Rectal smooth muscle tissue (tissue), 1 donor: ENCODE measurements around the gene CNGA4.
A peak's percentile ranks its signal among the peaks of the same experiment; 100 is the strongest.

Source experiments
- H3K27ac ChIP-seq: one replicate; pipeline ENCODE4 v1.7.0; 2013; ENCODE audit warnings: low read depth, low read length, inconsistent platforms
- H3K27me3 ChIP-seq: one replicate; pipeline ENCODE4 v1.7.0; 2013; ENCODE audit warnings: low read length; ENCODE audit not compliant: control insufficient read depth, insufficient read depth
- H3K36me3 ChIP-seq: one replicate; pipeline ENCODE4 v1.7.0; 2013; ENCODE audit warnings: low read length; ENCODE audit not compliant: control insufficient read depth, insufficient read depth
- H3K4me1 ChIP-seq: one replicate; pipeline ENCODE4 v1.7.0; 2013; ENCODE audit warnings: low read length; ENCODE audit not compliant: control insufficient read depth, insufficient read depth
- H3K4me3 ChIP-seq: one replicate; pipeline ENCODE4 v1.7.0; 2013; ENCODE audit warnings: low read length
- H3K9ac ChIP-seq: one replicate; pipeline ENCODE4 v1.7.0; 2013; ENCODE audit warnings: low read length

The CNGA4 gene

DNA sequence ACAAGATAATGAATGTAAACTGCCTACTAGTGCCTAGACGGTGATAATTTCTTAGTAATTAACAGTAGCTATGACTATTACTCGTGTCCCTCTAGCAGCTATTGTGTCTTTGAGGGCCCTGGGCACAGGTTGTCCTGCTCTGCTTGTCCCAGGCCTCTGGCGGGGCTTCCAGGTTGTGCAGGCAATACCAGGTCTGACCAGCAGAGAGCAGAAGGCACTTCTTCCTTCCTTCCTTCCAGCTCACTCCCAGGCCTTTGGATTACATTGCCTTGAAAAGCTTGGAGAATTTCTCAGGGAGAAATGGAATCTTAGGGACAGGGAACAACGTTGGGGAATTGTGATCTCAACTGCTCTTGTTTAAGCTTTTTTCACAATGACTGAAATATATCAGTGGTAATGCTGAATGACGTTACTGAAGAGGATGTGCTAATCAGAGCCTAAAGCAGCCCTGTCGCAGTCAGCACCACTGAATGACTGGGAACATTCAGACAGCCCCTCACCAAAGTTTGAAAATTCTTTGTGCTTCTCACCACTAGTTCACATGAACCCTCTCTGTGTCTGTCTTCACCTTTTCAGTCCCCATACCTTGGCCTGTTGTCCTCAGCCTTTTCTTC, 12.3 kb downstream of the CNGA4 start:
- no peak overlapping the region for H3K4me3 ChIP-seq

GRCh38 chr11:6251990-6252473, 13.1 kb downstream of the CNGA4 start:
- Histone ChIP-seq H3K27ac (peak overlapping the region; percentile 70), H3K9ac (no peak overlapping the region), H3K36me3 (no peaks in the 10 kb centered on the region), H3K27me3 (no peaks in the 10 kb centered on the region), H3K4me3 (no peak overlapping the region), H3K4me1 (peaks cover 4% of the 10 kb centered on the region)

More for the DNA sequence above, 12.3 kb downstream of the CNGA4 start:
- no peak overlapping the region for H3K9ac ChIP-seq
- no peaks in the 10 kb centered on the region for H3K36me3 ChIP-seq
- peaks cover 4% of the 10 kb centered on the region for H3K4me1 ChIP-seq
- H3K27me3 ChIP-seq, result no peaks in the 10 kb centered on the region
- H3K27ac ChIP-seq, result peak overlapping the region; percentile 70

GRCh38 chr11:6253197-6253596, 14.3 kb downstream of the CNGA4 start:
- Histone ChIP-seq H3K27ac (no peak overlapping the region), H3K4me1 (peaks cover 4% of the 10 kb centered on the region)

GRCh38 chr11:6258141-6258540, 19.3 kb downstream of the CNGA4 start:
- no peak overlapping the region for H3K4me3 ChIP-seq
- no peaks in the 10 kb centered on the region for H3K36me3 ChIP-seq
- no peak overlapping the region for H3K27ac ChIP-seq
- no peaks in the 10 kb centered on the region for H3K4me1 ChIP-seq
- H3K27me3 ChIP-seq, result peaks cover 17% of the 10 kb centered on the region
- no peak overlapping the region for H3K9ac ChIP-seq

More at GRCh38 chr11:6253197-6253596, 14.3 kb downstream of the CNGA4 start:
- H3K27me3 ChIP-seq, result peaks cover 2% of the 10 kb centered on the region
- H3K36me3 ChIP-seq, result no peaks in the 10 kb centered on the region
- no peak overlapping the region for H3K9ac ChIP-seq
- H3K4me3 ChIP-seq, result no peak overlapping the region

GRCh38 chr11:6258571-6259081, 19.7 kb downstream of the CNGA4 start:
- no peak overlapping the region for H3K9ac ChIP-seq
- peaks cover 17% of the 10 kb centered on the region for H3K27me3 ChIP-seq
- no peaks in the 10 kb centered on the region for H3K36me3 ChIP-seq
- H3K27ac ChIP-seq, result no peak overlapping the region
- no peaks in the 10 kb centered on the region for H3K4me1 ChIP-seq
- peak overlapping the region; percentile 63 for H3K4me3 ChIP-seq

DNA sequence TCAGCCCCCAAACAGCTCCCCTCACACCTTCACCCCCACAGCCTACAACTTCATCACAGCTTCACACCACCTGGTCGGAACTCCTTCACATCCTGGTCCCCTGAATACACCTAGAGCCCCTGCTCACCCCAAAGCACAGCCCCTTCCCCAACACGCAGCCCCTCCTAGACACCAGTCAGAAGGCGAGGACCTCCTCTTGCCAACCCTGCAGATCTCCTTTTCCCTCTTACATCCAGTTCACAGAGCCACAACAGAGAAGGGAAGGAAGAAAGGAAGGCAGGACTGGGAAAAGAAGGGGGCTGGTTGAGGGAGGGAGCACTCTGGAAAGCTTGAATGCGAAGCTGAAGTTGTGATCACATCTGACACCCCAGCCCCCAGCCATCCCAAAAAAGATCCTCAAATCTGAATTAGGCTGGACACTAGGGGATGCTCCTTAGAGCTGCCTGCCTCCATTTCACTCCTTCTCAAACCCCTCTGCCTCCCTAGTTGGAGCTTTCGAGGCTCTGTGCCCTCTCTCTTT, 21.4 kb downstream of the CNGA4 start:
- peaks cover 17% of the 10 kb centered on the region for H3K27me3 ChIP-seq
- H3K9ac ChIP-seq, result no peak overlapping the region
- no peak overlapping the region for H3K27ac ChIP-seq
- H3K4me1 ChIP-seq, result no peaks in the 10 kb centered on the region
- no peak overlapping the region for H3K4me3 ChIP-seq
- no peaks in the 10 kb centered on the region for H3K36me3 ChIP-seq

- Histone ChIP-seq H3K27ac (no peak overlapping the region), H3K4me1 (no peaks in the 10 kb centered on the region), H3K36me3 (no peaks in the 10 kb centered on the region), H3K4me3 (no peak overlapping the region), H3K27me3 (peaks cover 13% of the 10 kb centered on the region), H3K9ac (no peak overlapping the region)
Measured at GRCh38 chr11:6263662-6264061, 24.8 kb downstream of the CNGA4 start.

GRCh38 chr11:6268820-6269219, 29.9 kb downstream of the CNGA4 start:
- Histone ChIP-seq H3K36me3 (no peaks in the 10 kb centered on the region), H3K27ac (no peak overlapping the region)

GRCh38 chr11:6269994-6270393, 31.1 kb downstream of the CNGA4 start:
- no peak overlapping the region for H3K27ac ChIP-seq
- H3K4me3 ChIP-seq, result no peak overlapping the region
- H3K9ac ChIP-seq, result no peak overlapping the region
- no peaks in the 10 kb centered on the region for H3K4me1 ChIP-seq
- no peaks in the 10 kb centered on the region for H3K27me3 ChIP-seq
- no peaks in the 10 kb centered on the region for H3K36me3 ChIP-seq

More at GRCh38 chr11:6268820-6269219, 29.9 kb downstream of the CNGA4 start:
- Histone ChIP-seq H3K9ac (no peak overlapping the region), H3K4me3 (no peak overlapping the region), H3K4me1 (no peaks in the 10 kb centered on the region), H3K27me3 (no peaks in the 10 kb centered on the region)

DNA sequence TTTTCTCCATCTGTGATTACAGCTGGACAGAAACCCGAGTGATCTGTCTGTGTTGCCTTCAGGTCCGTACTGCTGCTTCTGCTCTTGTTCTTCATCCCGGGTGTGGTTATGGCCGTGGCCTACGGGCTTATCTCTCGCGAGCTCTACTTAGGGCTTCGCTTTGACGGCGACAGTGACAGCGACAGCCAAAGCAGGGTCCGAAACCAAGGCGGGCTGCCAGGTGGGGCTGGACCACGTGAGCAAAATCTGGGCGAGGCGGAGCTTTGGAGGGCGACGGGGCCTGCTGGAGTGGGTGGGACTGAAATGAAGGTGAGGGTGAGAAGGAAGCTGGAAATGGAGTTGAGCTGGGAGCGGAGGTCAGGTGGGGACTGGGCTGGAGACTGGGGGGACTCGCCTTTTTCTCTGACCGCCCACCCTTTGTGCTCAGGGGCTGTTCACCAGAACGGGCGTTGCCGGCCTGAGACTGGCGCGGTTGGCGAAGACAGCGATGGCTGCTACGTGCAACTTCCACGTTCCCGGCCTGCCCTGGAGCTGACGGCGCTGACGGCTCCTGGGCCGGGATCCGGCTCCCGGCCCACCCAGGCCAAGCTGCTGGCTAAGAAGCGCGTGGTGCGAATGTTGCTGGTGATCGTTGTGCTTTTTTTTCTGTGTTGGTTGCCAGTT, 31.8 kb downstream of the CNGA4 start:
- no peak overlapping the region for H3K9ac ChIP-seq
- H3K27ac ChIP-seq, result no peak overlapping the region
- no peaks in the 10 kb centered on the region for H3K4me1 ChIP-seq
- H3K4me3 ChIP-seq, result no peak overlapping the region
- H3K27me3 ChIP-seq, result no peaks in the 10 kb centered on the region
- H3K36me3 ChIP-seq, result no peaks in the 10 kb centered on the region

DNA sequence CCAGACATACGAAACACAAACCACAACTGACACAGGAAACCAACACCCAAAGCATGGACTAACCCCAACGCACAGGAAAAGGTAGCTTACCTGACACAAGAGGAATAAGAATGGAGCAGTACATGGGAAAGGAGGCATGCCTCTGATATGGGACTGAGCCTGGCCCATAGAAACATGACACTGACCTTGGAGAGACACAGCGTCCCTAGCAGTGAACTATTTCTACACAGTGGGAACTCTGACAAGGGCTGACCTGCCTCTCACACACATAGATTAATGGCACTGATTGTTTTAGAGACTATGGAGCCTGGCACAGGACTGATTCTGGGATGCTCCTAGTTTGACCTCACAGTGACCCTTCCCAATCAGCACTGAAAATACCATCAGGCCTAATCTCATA, 32.7 kb downstream of the CNGA4 start:
- Histone ChIP-seq H3K36me3 (no peaks in the 10 kb centered on the region), H3K9ac (no peak overlapping the region), H3K4me1 (no peaks in the 10 kb centered on the region), H3K27ac (no peak overlapping the region), H3K27me3 (no peaks in the 10 kb centered on the region), H3K4me3 (no peak overlapping the region)

DNA sequence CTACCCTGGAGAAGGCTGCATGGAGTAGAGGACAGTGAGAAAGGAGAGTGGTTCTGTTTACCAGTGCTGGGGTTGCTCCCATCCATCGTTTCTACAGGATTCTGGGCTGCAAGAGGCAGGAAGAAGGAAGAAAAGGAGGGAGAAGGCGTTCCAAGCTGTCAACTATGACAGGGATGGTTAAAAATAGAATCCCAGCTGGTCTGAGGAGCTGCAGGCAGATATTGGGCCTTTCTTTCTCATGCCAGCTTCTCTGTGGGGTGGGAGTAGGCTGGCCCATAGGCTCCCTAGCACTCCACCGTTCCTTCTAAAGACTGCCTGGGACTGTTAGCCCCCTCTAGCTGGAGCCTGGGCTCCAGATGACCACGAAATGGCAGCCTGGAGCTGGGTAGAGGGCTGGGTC, 34.3 kb downstream of the CNGA4 start:
- Histone ChIP-seq H3K9ac (no peak overlapping the region), H3K27ac (no peak overlapping the region), H3K4me1 (no peaks in the 10 kb centered on the region), H3K36me3 (no peaks in the 10 kb centered on the region), H3K27me3 (no peaks in the 10 kb centered on the region), H3K4me3 (no peak overlapping the region)
